CD4-positive, alpha-beta T cell (primary cell): ENCODE measurements around the gene SLC25A33. TPM values are rescaled to one million over a fixed set of nuclear protein-coding genes. Genes with fewer than 3 reads are reported as not detected.

ENCODE experiments used
- ATAC-seq: fragments of 200-7000 bp; cut with Tn5 transposase; one replicate; pipeline ENCODE4 v1.10.0; 2022; ENCODE audit warnings: mild to moderate bottlenecking; ENCODE audit not compliant: poor library complexity
- CTCF ChIA-PET: fragments of 350-600 bp; sonication (Branson Sonifier 250); formaldehyde crosslinking; loops from one replicate; lab custom pipeline; 2021; ENCODE audit warnings: antibody characterized with exemption, inconsistent platforms; lab: Charles Lee
- POLR2A ChIA-PET: fragments of 350-600 bp; sonication (Branson Sonifier 250); formaldehyde crosslinking; loops from one replicate; lab custom pipeline; 2021; ENCODE audit warnings: antibody characterized with exemption, inconsistent platforms; lab: Charles Lee
- DNase-seq, 14 experiments: peaks; one replicate each; pipeline ENCODE4 v3.0.0-alpha.2; 2013 to 2020; ENCODE audit warnings: mixed read lengths in 2 of 14
- H3K27ac ChIP-seq, 2 donors: one replicate each; pipeline versions ENCODE4 v1.5.1 to v1.7.0; 2013; ENCODE audit warnings: low read length in 2 of 2, low read depth in 1 of 2, mild to moderate bottlenecking in 1 of 2
- H3K27me3 ChIP-seq, 2 experiments: 1 replicate in 1 of 2; 2 replicates in 1 of 2; pipeline versions ENCODE4 v1.6.1 to v1.7.0; 2013; ENCODE audit warnings: low read length in 2 of 2, control low read depth in 1 of 2, mild to moderate bottlenecking in 1 of 2, moderate library complexity in 1 of 2; ENCODE audit not compliant: insufficient read depth in 2 of 2, control insufficient read depth in 1 of 2
- H3K36me3 ChIP-seq: one replicate; pipeline ENCODE4 v1.6.1; 2013; ENCODE audit warnings: low read length, control low read depth; ENCODE audit not compliant: insufficient read depth
- H3K4me1 ChIP-seq: one replicate; pipeline ENCODE4 v1.6.1; 2013; ENCODE audit warnings: low read length, control low read depth; ENCODE audit not compliant: insufficient read depth
- H3K4me3 ChIP-seq: one replicate; pipeline ENCODE4 v1.5.1; 2013; ENCODE audit warnings: mild to moderate bottlenecking, low read length, moderate library complexity
- H3K9me3 ChIP-seq, 2 experiments: 1 replicate in 1 of 2; 2 replicates in 1 of 2; pipeline versions ENCODE4 v1.6.1 to v1.7.0; 2013; ENCODE audit warnings: low read length in 2 of 2, mild to moderate bottlenecking in 2 of 2, control low read depth in 1 of 2, moderate library complexity in 1 of 2; ENCODE audit not compliant: control insufficient read depth in 1 of 2, insufficient read depth in 1 of 2
- H3K27ac Mint-ChIP-seq: one replicate; pipeline ENCODE4 v1.8.0; 2020; ENCODE audit warnings: mixed read lengths
- H3K27me3 Mint-ChIP-seq: one replicate; pipeline ENCODE4 v1.8.0; 2021; ENCODE audit warnings: mixed read lengths
- H3K36me3 Mint-ChIP-seq: one replicate; pipeline ENCODE4 v1.8.0; 2021; ENCODE audit warnings: low read depth, mixed read lengths
- H3K4me1 Mint-ChIP-seq: one replicate; pipeline ENCODE4 v1.8.0; 2021; ENCODE audit warnings: low read depth, mixed read lengths
- H3K4me3 Mint-ChIP-seq: one replicate; pipeline ENCODE4 v1.8.0; 2020; ENCODE audit warnings: mild to moderate bottlenecking, mixed read lengths
- H3K9me3 Mint-ChIP-seq: one replicate; pipeline ENCODE4 v1.8.0; 2020; ENCODE audit warnings: mixed read lengths
- intact Hi-C, 2 experiments: fragments of 100-400 bp; cut with DNase I in 1 of 2; cut with micrococcal nuclease in 1 of 2; formaldehyde crosslinking; loops; one replicate each; pipeline versions ENCODE4 v1.15.1 to v1.9.0; 2023 to 2025; cut with DNase I, micrococcal nuclease
- total RNA-seq, 174 experiments: library from RNA in 2 of 174; stranded (reverse) in 2 of 174; gene quantifications; one replicate each; pipeline ENCODE4 v1.2.3 and lab custom pipeline; 2021 to 2026
- TF ChIP-seq, protein P1 (sequence below): fragments of 200-600 bp; IDR thresholded peaks from one replicate; pipeline ENCODE4 v1.8.0; 2022; ENCODE audit warnings: antibody characterized with exemption, mild to moderate bottlenecking

SLC25A33 gene
- total RNA-seq, 2 experiments from 2014 or later, result 5.9 to 6.6 TPM

- no peak for DNase-seq
- Mint-ChIP-seq H3K4me1 (no peaks in the 10 kb centered on the region), H3K27me3 (no peaks in the 10 kb centered on the region), H3K9me3 (no peaks in the 10 kb centered on the region), H3K27ac (no peak overlapping the region), H3K4me3 (no peak overlapping the region), H3K36me3 (peaks cover 3% of the 10 kb centered on the region)
- no peak for ATAC-seq
- H3K9me3 ChIP-seq, result no peaks in the 10 kb centered on the region
- H3K27ac ChIP-seq, result peak overlapping the region in 1 of 2 donors; percentile 1
- CTCF ChIA-PET, result no interaction called here
- intact Hi-C loops, result no loop called here
- H3K36me3 ChIP-seq, result peaks cover 21% of the 10 kb centered on the region
- POLR2A ChIA-PET, result no interaction called here
- no peak overlapping the region for H3K4me3 ChIP-seq
- H3K4me1 ChIP-seq, result no peaks in the 10 kb centered on the region
- TF ChIP-seq, protein P1, sequence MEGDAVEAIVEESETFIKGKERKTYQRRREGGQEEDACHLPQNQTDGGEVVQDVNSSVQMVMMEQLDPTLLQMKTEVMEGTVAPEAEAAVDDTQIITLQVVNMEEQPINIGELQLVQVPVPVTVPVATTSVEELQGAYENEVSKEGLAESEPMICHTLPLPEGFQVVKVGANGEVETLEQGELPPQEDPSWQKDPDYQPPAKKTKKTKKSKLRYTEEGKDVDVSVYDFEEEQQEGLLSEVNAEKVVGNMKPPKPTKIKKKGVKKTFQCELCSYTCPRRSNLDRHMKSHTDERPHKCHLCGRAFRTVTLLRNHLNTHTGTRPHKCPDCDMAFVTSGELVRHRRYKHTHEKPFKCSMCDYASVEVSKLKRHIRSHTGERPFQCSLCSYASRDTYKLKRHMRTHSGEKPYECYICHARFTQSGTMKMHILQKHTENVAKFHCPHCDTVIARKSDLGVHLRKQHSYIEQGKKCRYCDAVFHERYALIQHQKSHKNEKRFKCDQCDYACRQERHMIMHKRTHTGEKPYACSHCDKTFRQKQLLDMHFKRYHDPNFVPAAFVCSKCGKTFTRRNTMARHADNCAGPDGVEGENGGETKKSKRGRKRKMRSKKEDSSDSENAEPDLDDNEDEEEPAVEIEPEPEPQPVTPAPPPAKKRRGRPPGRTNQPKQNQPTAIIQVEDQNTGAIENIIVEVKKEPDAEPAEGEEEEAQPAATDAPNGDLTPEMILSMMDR, result no peak
- H3K27me3 ChIP-seq, result no peaks in the 10 kb centered on the region
These were observed 60.5 kb downstream of the SLC25A33 start for GRCh38 chr1:9599741-9600140.

DNA sequence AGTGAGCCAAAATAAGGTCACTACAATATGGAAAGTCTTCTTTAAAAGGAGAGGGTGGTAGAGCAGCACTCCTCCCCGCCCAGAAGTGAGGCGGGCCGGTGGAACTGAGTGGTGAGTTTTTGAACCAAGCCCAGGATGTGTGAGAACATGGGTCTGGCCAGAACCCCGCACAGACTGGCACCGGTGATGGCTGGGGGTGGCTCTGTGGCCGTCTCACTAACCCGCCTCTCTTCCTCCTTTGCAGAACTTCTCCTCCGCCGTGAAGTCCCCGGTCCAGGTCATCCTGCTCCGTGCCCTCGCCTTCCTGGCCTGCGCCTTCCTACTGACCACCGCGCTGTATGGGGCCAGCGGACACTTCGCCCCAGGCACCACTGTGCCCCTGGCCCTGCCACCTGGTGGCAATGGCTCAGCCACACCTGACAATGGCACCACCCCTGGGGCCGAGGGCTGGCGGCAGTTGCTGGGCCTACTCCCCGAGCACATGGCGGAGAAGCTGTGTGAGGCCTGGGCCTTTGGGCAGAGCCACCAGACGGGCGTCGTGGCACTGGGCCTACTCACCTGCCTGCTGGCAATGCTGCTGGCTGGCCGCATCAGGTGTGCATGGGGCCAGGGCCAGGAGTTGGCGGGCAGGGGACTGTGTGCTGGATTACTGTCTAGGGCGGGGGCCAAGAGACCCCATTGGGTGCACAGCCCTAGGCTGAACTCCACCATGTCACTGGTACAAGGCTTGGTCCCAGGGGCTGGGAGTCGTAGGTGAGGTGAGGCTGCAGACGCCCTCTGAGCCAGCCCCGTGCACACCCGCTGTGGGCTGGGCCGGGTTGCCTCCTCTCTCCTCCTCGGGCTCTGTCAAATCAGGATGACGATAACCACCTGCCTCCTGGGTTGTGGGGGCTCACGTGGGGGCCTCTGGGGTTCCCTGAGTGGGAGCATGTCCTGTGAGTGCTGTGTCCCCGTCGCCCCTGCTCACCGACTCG lies 61.9 kb downstream of the SLC25A33 start:
- H3K4me3 ChIP-seq, result no peak overlapping the region
- no peak overlapping the region for H3K27ac ChIP-seq
- Mint-ChIP-seq H3K36me3 (peaks cover 10% of the 10 kb centered on the region), H3K27me3 (no peaks in the 10 kb centered on the region), H3K4me3 (no peak overlapping the region), H3K27ac (no peak overlapping the region), H3K4me1 (no peaks in the 10 kb centered on the region), H3K9me3 (no peaks in the 10 kb centered on the region)
- no peaks in the 10 kb centered on the region for H3K4me1 ChIP-seq
- CTCF ChIA-PET, result no interaction called here
- no peak for DNase-seq
- H3K36me3 ChIP-seq, result peaks cover 21% of the 10 kb centered on the region
- H3K27me3 ChIP-seq, result no peaks in the 10 kb centered on the region
- TF ChIP-seq, protein P1, result no peak
- POLR2A ChIA-PET, result no interaction called here
- no peak for ATAC-seq
- intact Hi-C loops, result no loop called here
- H3K9me3 ChIP-seq, result no peaks in the 10 kb centered on the region

- no peaks in the 10 kb centered on the region for H3K27me3 Mint-ChIP-seq
- peaks cover 10% of the 10 kb centered on the region for H3K36me3 Mint-ChIP-seq
- no peaks in the 10 kb centered on the region for H3K4me1 ChIP-seq
- peaks cover 18% of the 10 kb centered on the region for H3K36me3 ChIP-seq
- H3K27ac ChIP-seq, result no peak overlapping the region
- ChIA-PET CTCF (no interaction called here), POLR2A (no interaction called here)
- no peak overlapping the region for H3K4me3 ChIP-seq
- no peaks in the 10 kb centered on the region for H3K4me1 Mint-ChIP-seq
- H3K9me3 ChIP-seq, result no peaks in the 10 kb centered on the region
- ATAC-seq, result no peak
- no peaks in the 10 kb centered on the region for H3K9me3 Mint-ChIP-seq
- intact Hi-C loops, result no loop called here
- H3K27ac Mint-ChIP-seq, result no peak overlapping the region
- no peak for DNase-seq
- no peak overlapping the region for H3K4me3 Mint-ChIP-seq
- no peaks in the 10 kb centered on the region for H3K27me3 ChIP-seq
- TF ChIP-seq, protein P1, result no peak
These were observed 62.9 kb downstream of the SLC25A33 start for GRCh38 chr1:9601942-9602793.
